HG03280 (cell line): ENCODE measurements around the gene CDH12.
A peak's percentile ranks its signal among the peaks of the same experiment; 100 is the strongest.
"Not testable (repeated sequence)": the region's sequence is repeated elsewhere in the genome, so short reads cannot be mapped to it uniquely, and the experiment has no call there.

ENCODE experiments used
- ATAC-seq: cut with Tn5 transposase; IDR thresholded peaks from one replicate; pipeline ENCODE4 v1.9.1; 2021; ENCODE audit warnings: mild to moderate bottlenecking, moderate library complexity; ENCODE audit not compliant: unreplicated experiment

The CDH12 gene

GRCh38 chr5:22651355-22651754 is 201.8 kb downstream of the CDH12 start:
- ATAC-seq: no peak

- no peak for ATAC-seq
Measured at GRCh38 chr5:22650511-22650910, 202.6 kb downstream of the CDH12 start.

- no peak for ATAC-seq
Measured at GRCh38 chr5:22649074-22649473, 204.1 kb downstream of the CDH12 start.

GRCh38 chr5:22644859-22645258 is 208.3 kb downstream of the CDH12 start:
- ATAC-seq: no peak

- no peak for ATAC-seq
Measured at GRCh38 chr5:22643356-22643755, 209.8 kb downstream of the CDH12 start.

GRCh38 chr5:22631683-22632082 is 221.5 kb downstream of the CDH12 start:
- ATAC-seq: no peak

- ATAC-seq: no peak
Measured at GRCh38 chr5:22627029-22627428, 226.1 kb downstream of the CDH12 start.

GRCh38 chr5:22625451-22625850 is 227.7 kb downstream of the CDH12 start:
- no peak for ATAC-seq

- ATAC-seq: no peak
Measured at GRCh38 chr5:22621084-22621483, 232.1 kb downstream of the CDH12 start.

GRCh38 chr5:22615964-22616363 is 237.2 kb downstream of the CDH12 start:
- no peak for ATAC-seq

GRCh38 chr5:22614486-22615094 is 238.6 kb downstream of the CDH12 start:
- ATAC-seq: no peak

- no peak for ATAC-seq
Measured at GRCh38 chr5:22612928-22613327, 240.2 kb downstream of the CDH12 start.

GRCh38 chr5:22611327-22611726 is 241.8 kb downstream of the CDH12 start:
- ATAC-seq: no peak

GRCh38 chr5:22607498-22607897 is 245.6 kb downstream of the CDH12 start:
- not testable (repeated sequence) for ATAC-seq

GRCh38 chr5:22605473-22605872 is 247.7 kb downstream of the CDH12 start:
- no peak for ATAC-seq

GRCh38 chr5:22604711-22605110 is 248.4 kb downstream of the CDH12 start:
- ATAC-seq: no peak

GRCh38 chr5:22598796-22599195 is 254.3 kb downstream of the CDH12 start:
- ATAC-seq: no peak

- no peak for ATAC-seq
Measured at GRCh38 chr5:22596404-22596970, 256.7 kb downstream of the CDH12 start.

- no peak for ATAC-seq
Measured at GRCh38 chr5:22594491-22594890, 258.7 kb downstream of the CDH12 start.

- ATAC-seq: peak; percentile 70
Measured at GRCh38 chr5:22593592-22593991, 259.6 kb downstream of the CDH12 start.

- no peak for ATAC-seq
Measured at GRCh38 chr5:22591461-22591860, 261.7 kb downstream of the CDH12 start.

GRCh38 chr5:22590677-22591268 is 262.4 kb downstream of the CDH12 start:
- ATAC-seq: no peak

GRCh38 chr5:22577711-22578110 is 275.4 kb downstream of the CDH12 start:
- ATAC-seq: no peak
